GOT3 (cell line): ENCODE measurements around the gene MYADML2.
A peak's percentile ranks its signal among the peaks of the same experiment; 100 is the strongest.

ENCODE experiments used
- DNase-seq: peaks from one replicate; lab custom pipeline; 2025; ENCODE audit warnings: mixed read lengths; lab: John Stamatoyannopoulos, UW

MYADML2 gene

GRCh38 chr17:81978524-81979298 lies 31.7 kb upstream of the MYADML2 start:
- no peak for DNase-seq

GRCh38 chr17:81977211-81977808 lies 30.3 kb upstream of the MYADML2 start, which contains the start of gene ASPSCR1:
TSS of gene ASPSCR1 (plus strand) at chr17:81977629. CDS start at chr17:81977647, 18 bp downstream.
- DNase-seq = peak; percentile 76

DNA sequence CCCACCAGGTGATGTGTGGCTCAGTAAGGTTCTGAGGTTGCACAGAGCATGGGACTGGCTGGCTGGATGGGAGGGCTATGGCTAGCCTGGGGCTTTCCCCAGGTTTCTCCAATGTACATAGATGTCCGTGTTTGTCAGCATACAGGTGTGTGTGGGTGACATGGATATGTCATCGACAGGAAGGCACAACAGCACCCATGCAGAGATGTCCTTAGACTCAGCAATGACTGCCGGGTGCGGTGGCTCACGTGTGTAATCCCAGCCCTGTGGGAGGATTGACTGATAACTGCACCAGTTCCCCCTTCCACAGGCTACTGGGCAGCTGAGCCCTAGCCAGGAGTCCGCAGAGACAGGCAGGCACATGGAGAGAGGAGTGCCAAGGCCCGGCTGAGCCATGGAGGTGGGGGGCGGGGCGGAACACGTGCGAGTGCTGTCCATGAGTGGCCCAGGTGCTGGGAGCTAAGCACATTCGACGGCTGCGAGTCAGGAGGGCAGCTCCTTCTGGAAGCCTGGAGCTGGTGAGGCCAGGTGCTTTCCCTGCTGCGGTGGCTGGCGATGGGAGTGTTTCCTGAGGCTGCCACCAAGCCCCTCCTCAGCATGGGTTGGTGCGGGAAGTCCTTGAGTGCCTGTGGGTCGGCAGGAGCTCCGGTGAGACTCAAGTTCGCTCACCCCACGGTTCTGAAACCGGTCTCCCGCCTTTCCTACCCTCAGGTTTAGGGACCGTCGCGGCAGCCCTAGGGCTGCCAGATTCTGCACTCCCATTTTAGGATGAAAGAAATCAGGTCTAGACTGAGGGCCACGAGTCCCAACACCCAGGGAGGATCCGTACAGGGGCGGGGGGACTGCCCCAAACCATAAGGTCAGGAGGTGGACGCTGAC lies 29.5 kb upstream of the MYADML2 start:
- DNase-seq = no peak

- DNase-seq = no peak
Observed at GRCh38 chr17:81973432-81973831, 26.4 kb upstream of the MYADML2 start.

DNA sequence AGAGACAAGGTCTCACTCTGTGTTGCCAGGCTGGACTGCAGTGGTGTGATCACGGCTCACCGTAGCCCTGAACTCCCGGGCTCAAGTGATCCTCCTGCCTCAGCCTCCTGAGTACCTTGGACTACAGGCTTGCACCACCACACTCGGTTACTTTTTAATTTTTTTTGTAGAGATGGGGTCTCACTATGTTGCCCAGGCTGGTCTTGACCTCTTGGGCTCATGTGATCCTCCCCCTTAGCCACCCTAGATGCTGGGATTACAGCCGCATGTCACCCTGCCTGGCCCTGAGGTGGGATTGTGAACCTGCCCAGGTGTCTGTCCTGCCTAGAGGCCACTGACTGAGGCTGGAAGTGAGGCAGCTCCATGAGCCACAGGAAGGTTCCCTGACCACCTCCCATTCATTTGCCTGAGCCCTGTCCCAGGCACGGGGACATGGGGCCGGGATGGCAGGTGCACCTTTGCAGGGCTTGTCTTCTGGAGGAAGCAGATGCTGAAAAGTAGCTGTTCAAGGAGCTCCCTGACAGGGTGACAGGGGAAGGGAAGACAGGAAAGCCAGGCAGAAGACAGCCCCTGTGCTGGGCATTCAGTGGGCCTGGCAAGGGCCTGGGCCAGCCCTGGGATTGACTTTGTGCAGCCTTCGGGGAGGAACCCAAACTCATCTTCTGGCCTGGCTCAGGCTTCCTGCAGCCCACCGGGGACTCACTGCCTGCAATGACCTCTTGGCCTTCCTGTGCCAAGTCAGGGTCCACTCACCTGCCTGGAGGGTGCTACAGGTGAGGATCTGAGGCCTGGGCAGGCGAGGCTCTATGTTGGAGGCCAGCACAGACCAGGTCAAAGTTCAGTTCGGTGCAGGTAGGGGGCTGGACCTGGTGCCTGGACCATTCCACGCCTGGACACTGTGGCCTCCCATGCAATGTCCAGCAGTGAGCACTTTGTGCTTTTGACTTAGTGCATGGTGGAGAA lies 22.1 kb upstream of the MYADML2 start:
- no peak for DNase-seq

DNA sequence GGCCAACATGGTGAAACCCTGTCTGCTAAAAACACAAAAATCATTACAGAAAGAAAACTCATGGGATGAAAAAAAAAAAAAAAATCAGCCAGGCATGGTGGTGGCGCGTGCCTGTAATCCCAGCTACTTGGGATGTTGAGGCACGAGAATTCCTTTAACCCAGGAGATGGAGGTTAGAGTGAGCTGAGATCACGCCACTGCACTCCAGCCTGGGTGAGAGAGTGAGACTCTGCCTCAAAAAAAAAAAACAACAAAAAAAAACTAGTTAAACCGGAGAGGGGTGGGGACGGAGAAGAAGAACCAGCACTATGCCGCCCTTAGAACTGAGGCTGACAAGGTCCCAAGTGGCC lies 21.3 kb upstream of the MYADML2 start:
- DNase-seq = no peak

DNA sequence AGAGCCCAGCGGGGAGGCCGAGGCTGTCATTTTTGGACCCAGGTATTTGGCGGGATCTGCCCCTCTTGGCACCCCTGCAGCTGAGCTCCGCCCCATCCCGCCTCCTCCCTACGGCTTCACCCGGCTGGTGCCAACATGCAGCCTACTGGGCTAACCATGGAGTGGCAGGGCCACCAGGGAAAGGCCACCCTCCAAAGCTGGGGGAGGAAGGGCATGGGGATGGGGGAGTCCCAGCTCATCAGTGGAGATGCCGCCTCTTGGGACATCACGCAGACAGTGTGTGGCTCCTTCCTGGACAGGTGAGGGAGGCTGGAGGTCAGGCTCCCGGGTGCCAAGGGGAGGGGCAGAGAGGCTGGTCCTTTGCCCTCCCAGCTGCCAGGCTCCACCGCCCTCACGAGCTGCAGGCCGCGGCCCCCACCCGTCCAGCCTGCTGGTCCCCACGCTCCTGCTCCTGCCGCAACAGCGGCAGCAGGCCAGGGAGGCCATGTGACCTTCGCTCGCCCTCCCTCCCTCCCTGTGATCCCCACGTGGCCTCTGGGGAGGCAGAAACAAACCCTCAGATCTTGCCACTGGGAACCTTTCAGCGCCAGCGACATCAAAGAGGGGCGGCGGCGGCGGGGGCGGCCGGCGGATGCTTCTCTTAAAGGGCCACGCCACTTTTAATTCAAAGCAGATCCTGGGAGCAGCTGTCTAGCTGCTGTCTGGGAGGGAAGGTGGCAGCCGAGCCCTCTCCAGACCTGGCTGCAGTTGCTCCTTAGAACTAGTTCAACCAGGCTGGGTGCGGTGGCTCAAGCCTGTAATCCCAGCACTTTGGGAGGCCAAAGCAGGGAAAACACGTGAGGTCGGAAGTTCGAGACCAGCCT lies 20.7 kb upstream of the MYADML2 start:
- DNase-seq = no peak

- no peak for DNase-seq
Observed at GRCh38 chr17:81967244-81967532, 20.2 kb upstream of the MYADML2 start.

DNA sequence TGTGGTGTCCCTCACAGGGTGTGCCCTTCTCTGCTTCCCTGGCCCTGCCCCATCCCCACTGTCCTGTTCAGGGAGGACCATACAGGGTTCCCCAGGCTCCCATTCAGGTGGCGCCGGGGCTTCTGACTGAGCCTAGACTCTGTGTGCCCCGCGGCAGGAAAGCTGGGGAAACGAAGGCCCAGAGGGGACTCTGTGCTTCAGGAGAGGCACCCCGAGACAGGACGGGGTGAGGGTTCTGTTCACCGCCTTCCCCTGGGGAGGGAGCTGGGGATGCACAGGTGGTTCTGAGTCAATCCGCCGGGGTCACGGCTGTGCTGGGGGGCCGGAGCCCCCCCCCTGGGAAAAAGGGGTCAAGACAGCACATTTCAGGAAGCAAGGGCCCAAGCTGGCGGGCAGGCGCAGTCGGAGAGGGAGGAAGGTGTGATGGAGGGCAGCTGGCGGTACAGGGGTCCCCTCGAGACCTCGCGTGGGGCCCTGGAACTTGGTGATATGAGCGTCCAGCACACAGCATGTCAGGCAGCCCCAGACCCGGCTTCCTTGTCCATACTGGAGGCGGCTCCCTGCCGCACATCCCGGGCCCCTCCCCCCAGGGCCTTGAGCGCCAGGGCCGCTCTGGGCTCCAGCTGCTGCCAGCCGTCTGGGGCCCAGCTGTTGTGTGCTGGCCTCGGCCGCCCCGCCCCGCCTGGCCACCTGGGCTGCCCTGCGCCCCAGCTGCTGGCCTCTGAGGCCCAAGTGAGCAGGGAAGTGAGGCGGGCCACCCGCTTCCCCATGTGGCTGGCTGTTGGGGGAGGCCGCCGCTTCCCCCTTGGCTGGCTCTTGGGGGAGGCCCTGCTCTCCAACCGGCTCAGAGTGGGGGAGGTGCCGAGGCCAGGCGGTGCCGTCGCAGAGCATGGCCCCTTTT lies 19.6 kb upstream of the MYADML2 start:
- DNase-seq = no peak

- DNase-seq = no peak
Observed at GRCh38 chr17:81964081-81964849, 17.2 kb upstream of the MYADML2 start.

DNA sequence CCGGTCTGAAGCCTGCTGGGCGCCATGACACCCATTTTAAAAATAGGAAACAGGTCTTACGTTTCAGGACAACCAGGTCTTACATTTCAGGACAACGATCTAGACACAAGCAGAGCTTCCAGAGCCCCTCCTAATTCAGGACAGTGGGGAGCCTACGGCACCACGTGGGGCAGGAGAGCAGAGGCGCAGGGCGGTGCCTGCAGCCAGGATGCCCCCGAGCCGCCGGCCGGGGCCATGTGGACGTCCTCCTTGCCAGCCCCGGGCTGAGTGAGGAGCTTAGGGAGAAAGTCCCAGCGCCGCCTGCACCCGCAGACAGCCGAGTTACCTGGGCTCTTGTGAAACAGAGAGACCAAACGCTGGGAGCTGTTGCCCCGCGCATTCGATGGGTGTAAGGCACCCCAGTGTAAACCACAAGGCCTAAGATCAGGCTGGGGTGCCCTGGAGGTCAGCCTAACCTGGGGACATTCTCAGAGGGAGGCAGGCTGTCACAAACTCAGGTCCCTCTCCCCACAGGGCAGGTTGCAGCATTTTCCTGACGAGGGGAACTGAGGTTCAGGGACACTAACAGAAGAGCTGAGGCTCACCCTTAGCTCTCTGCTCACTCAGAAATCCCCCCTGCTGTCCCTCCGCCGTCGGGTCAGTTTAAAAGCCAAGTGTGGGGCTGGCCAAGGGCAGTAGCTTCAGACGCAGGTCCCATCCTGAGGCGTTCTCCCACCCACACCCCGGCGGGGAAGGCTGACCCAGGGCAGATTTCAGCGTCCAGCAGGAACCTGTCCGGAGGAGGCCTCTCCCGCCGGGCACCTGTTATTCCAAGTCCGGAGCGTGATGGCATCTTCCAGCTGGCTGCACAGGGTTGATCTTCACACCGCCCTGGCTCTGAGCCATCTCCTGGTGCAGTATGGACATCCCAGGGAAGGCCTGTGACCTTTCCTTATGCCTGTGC lies 15.7 kb upstream of the MYADML2 start:
- DNase-seq = no peak

- DNase-seq = no peak
Observed at GRCh38 chr17:81961521-81962498, 14.8 kb upstream of the MYADML2 start.

- DNase-seq = no peak
Observed at GRCh38 chr17:81961087-81961511, 14.1 kb upstream of the MYADML2 start, which contains the start of gene NOTUM. TSS of gene NOTUM (minus strand) at chr17:81961187. CDS start at chr17:81960909, 278 bp downstream.

DNA sequence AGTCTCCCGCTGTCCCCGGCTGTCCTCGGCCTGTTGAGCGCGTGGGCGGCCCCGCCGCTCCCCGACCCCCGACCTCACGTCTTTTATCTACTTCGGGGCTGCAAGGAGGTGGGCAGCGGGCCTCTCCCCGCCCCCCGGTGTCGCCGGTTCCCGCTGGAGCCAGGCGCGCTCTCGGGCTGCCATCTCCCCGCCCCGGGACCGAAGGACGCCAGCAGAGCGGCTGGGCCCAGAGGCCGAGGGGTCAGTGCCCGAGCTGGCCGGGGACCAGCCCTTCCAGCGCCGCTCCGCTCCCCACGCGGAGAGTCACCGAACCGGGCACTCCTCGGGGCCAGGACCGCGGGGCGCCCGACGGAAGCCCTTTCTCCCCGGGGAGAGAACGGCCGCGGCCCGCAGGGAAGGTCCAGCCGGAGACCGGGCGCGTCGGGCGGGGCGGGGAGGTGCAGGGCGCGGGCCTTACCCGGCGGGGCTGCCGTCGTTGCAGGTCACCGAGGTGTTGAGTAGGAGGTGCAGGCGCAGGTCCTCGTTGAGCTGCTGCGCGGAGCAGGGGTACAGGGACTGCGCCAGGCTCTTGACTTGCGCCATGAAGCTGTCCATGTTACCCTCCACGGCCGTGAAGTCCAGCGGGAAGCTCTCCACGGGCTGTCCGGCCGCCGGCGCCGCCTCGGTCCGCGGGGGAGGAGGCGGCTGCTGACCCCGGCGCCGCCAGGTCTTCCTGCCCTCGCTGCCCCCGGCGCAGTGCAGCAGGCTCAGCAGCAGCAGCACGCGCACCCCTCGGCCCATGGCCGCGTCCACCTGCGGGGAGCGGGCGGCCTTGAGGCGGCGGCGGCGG lies 13.3 kb upstream of the MYADML2 start:
- DNase-seq = no peak

- peak; percentile 28 for DNase-seq
Observed at GRCh38 chr17:81959362-81960129, 12.5 kb upstream of the MYADML2 start.
